ENCODE measurements around the gene TMEM63C. TPM values are rescaled to one million over a fixed set of nuclear protein-coding genes. Genes with fewer than 3 reads are reported as not detected.

The TMEM63C gene
- total and polyA plus RNA-seq, 2 donors (not counting 1 experiment from before 2014, with no cell fraction given) = 0.63 to 3.2 TPM

GRCh38 chr14:77230914-77231313, 49.3 kb downstream of the TMEM63C start:
- H3K4me2 ChIP-seq (replicated peaks; ENCODE audit: low read depth, low read length, poor library complexity, severe bottlenecking) = no peak overlapping the region
- intact Hi-C loops (cut with micrococcal nuclease) = no loop called here
- DNase-seq = no peak
- ChIA-PET CTCF (no interaction called here), POLR2A (no interaction called here)
- no peak for TF ChIP-seq CTCF (IDR thresholded peaks at IDR 0.05)
- TF ChIP-seq EZH2 (IDR thresholded peaks at IDR 0.05; ENCODE audit: borderline replicate concordance, insufficient read depth, low read depth, low read length, poor library complexity, severe bottlenecking) = no peak
- no peaks in the 10 kb centered on the region for H3K79me2 ChIP-seq (ENCODE audit: control insufficient read depth, insufficient read depth, low read length)
- no peaks in the 10 kb centered on the region for H3K36me3 ChIP-seq (replicated peaks in 1 of 2; ENCODE audit: control extremely low read depth in 1 of 2, control insufficient read depth in 1 of 2, extremely low read depth in 1 of 2, insufficient read depth in 2 of 2, low read length in 1 of 2)
- no peaks in the 10 kb centered on the region for H3K9me3 Mint-ChIP-seq (ENCODE audit: insufficient read depth)
- H3K4me1 Mint-ChIP-seq = no peaks in the 10 kb centered on the region
- 75% methylated on average over 2 of the region's 2 CpGs for WGBS (ENCODE audit: insufficient coverage)
- no peak overlapping the region for H3K9ac ChIP-seq (ENCODE audit: low read length)
- H3K4me3 Mint-ChIP-seq = no peak overlapping the region
- no peak overlapping the region for H3K27ac Mint-ChIP-seq
- H2AFZ ChIP-seq (ENCODE audit: insufficient read depth, low read depth, low read length, poor library complexity, severe bottlenecking) = no peak overlapping the region
- H3K4me1 ChIP-seq (ENCODE audit: control insufficient read depth in 2 of 2, insufficient read depth in 2 of 2, low read length in 2 of 2) = no peaks in the 10 kb centered on the region
- H3K27ac ChIP-seq (ENCODE audit: low read length in 2 of 2) = no peak overlapping the region
- H3K9me3 ChIP-seq (ENCODE audit: control extremely low read depth in 1 of 3, control insufficient read depth in 2 of 3, insufficient read depth in 1 of 3, low read length in 2 of 3) = no peaks in the 10 kb centered on the region
- no peak overlapping the region for H3K4me3 ChIP-seq (ENCODE audit: control extremely low read depth in 1 of 5, extremely low read depth in 1 of 5, insufficient read depth in 1 of 5, low read depth in 2 of 5, low read length in 4 of 5)
- no peaks in the 10 kb centered on the region for H3K27me3 ChIP-seq (replicated peaks in 1 of 4; ENCODE audit: control extremely low read depth in 1 of 4, control insufficient read depth in 3 of 4, insufficient read depth in 4 of 4, low read length in 3 of 4)
- peaks cover 11% of the 10 kb centered on the region for H3K27me3 Mint-ChIP-seq
- no peak for ATAC-seq (ENCODE audit: low read depth)
- H4K20me1 ChIP-seq (ENCODE audit: control insufficient read depth, insufficient read depth, low read length, poor library complexity, severe bottlenecking) = no peaks in the 10 kb centered on the region

- ATAC-seq (ENCODE audit: low read depth) (no peak), DNase-seq (no peak)
- intact Hi-C loops (cut with micrococcal nuclease) = no loop called here
- H3K27me3 Mint-ChIP-seq = peaks cover 11% of the 10 kb centered on the region
- CTCF ChIA-PET = no interaction called here
- no peaks in the 10 kb centered on the region for H4K20me1 ChIP-seq (ENCODE audit: control insufficient read depth, insufficient read depth, low read length, poor library complexity, severe bottlenecking)
- no peaks in the 10 kb centered on the region for H3K4me1 Mint-ChIP-seq
- no peak overlapping the region for H3K4me2 ChIP-seq (replicated peaks; ENCODE audit: low read depth, low read length, poor library complexity, severe bottlenecking)
- H3K9me3 Mint-ChIP-seq (ENCODE audit: insufficient read depth) = no peaks in the 10 kb centered on the region
- no peak overlapping the region for H2AFZ ChIP-seq (ENCODE audit: insufficient read depth, low read depth, low read length, poor library complexity, severe bottlenecking)
- no peaks in the 10 kb centered on the region for H3K4me1 ChIP-seq (ENCODE audit: control insufficient read depth in 2 of 2, insufficient read depth in 2 of 2, low read length in 2 of 2)
- TF ChIP-seq EZH2 (IDR thresholded peaks at IDR 0.05; ENCODE audit: borderline replicate concordance, insufficient read depth, low read depth, low read length, poor library complexity, severe bottlenecking) = no peak
- no peak overlapping the region for H3K9ac ChIP-seq (ENCODE audit: low read length)
- H3K27ac ChIP-seq (ENCODE audit: low read length in 2 of 2) = no peak overlapping the region
- WGBS (ENCODE audit: insufficient coverage) = 83% methylated on average over 2 of the region's 3 CpGs
- H3K27me3 ChIP-seq (replicated peaks in 1 of 4; ENCODE audit: control extremely low read depth in 1 of 4, control insufficient read depth in 3 of 4, insufficient read depth in 4 of 4, low read length in 3 of 4) = no peaks in the 10 kb centered on the region
- H3K9me3 ChIP-seq (ENCODE audit: control extremely low read depth in 1 of 3, control insufficient read depth in 2 of 3, insufficient read depth in 1 of 3, low read length in 2 of 3) = no peaks in the 10 kb centered on the region
- H3K79me2 ChIP-seq (ENCODE audit: control insufficient read depth, insufficient read depth, low read length) = no peaks in the 10 kb centered on the region
- POLR2A ChIA-PET = no interaction called here
- H3K4me3 ChIP-seq (ENCODE audit: control extremely low read depth in 1 of 5, extremely low read depth in 1 of 5, insufficient read depth in 1 of 5, low read depth in 2 of 5, low read length in 4 of 5) = no peak overlapping the region
- H3K27ac Mint-ChIP-seq = no peak overlapping the region
- no peak overlapping the region for H3K4me3 Mint-ChIP-seq
- no peaks in the 10 kb centered on the region for H3K36me3 ChIP-seq (replicated peaks in 1 of 2; ENCODE audit: control extremely low read depth in 1 of 2, control insufficient read depth in 1 of 2, extremely low read depth in 1 of 2, insufficient read depth in 2 of 2, low read length in 1 of 2)
Measured at GRCh38 chr14:77231721-77232120, 50.1 kb downstream of the TMEM63C start.
